GM18867 (cell line): ENCODE measurements around the gene GJC2.

Experiments used
- ATAC-seq: cut with Tn5 transposase; IDR thresholded peaks from one replicate; pipeline ENCODE4 v1.9.1; 2021; ENCODE audit warnings: mild to moderate bottlenecking, moderate library complexity; ENCODE audit not compliant: unreplicated experiment

GJC2 gene

DNA sequence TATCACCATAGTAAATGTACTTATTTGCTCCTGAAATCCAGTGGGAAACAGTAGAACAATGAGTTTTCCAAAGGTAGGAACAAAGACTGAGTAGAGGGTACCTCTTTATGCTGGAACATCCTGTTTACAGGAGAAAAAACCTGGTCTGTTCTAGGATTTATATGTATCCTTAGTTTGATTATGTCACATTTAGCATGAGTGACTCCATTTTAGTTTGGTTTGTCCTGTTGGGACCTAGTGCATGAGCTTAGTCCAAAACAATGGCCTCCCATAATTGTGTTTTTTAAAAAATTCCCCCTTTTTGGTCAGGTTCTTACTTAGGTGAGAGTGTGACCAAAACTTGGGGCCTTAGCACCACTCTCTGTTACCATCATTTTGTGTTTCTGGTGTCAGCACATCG is 37.1 kb upstream of the GJC2 start:
- no peak for ATAC-seq

- no peak for ATAC-seq
Measured at GRCh38 chr1:228114827-228115226, 34.9 kb upstream of the GJC2 start.

GRCh38 chr1:228117335-228117734 is 32.4 kb upstream of the GJC2 start:
- no peak for ATAC-seq

DNA sequence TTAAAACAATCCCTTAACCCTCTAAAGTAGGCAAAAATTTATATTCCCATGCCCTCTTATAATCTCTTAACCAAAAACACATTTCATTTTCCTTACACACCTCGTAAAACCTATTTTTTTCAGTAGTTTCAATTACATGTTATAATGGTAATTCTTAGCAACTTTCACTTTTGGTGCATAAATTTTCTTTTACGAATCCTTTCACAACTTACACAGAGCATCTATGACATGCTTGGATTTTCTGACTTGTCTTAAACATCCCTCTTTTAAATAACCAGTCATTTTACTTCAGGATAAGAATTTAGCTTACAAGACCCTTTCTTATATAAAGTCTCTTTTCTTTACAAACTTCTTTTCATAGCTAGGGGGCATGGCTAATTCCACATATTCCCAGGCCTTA is 31.7 kb upstream of the GJC2 start:
- no peak for ATAC-seq

DNA sequence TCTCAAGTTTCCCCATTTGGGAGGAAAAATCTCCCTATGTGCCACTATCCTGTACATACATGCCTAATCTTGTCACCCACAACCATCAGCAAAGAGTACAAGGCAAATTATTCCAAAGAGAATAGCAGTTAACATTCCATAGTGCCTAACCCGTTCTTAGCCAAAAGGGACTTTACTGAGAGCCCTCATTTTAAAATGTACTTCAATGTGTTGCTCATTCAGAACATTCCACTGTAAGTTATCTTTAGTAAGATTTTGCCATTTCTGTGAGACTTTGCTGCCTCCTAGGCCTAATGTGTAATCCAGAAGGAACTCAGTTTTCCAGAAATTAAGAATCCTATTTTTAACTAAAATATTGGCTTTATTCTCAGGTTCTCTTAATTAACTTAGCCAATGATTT is 29.4 kb upstream of the GJC2 start:
- ATAC-seq = no peak

DNA sequence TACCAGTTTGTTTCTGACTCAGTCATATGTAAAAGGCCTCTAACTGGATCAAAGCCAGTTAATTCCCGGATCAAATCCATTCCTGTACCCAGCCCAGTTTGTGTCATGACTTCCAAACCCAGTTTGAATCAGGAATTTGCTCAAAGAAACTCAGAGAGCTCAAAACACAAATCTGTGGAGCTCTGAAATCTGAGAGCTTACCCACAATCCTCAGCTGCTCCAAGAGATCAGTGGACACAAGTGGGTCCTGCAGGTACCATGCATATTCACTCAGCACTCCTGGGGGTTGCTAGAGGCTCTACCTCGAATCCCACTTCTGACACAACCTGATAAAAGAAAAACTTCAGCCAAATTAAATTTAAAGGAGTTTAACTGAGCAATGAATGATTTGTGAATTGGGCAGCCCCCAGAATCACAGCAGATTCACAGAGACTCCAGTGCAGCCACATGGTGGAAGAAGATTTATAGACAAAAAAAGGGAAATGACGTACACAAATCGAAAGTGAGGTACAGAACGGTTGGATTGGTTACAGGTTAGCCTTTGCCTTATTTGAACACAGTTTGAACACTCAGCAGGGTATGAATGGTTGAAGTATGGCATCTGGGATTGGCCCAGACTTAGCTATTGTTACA is 28.8 kb upstream of the GJC2 start:
- no peak for ATAC-seq

DNA sequence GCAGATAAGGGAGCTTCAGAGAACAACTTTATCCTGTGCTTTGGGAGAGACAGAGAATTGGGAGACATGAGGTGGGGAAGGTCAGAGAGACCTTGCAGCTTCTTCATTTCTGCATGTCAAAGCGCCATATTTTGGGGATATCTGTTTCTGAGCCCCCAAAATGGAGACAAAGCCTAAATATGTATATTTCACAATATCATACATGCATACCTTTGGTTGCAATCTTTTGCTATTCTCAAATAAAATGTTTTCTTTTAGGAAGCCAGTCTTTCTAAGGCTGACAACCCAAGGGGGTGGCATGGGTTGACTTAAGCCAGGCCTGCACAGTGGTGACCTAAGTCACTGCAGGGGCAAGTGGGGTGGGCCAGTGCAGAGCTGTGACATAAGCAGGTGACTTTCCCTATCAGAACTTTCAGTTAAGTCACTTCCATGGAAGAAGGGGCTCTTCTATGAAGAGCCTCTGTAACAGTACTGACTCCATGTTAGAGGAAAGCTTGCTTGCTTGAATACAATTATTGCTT is 26.7 kb upstream of the GJC2 start:
- ATAC-seq = no peak

GRCh38 chr1:228123505-228123904 is 26.2 kb upstream of the GJC2 start:
- ATAC-seq = no peak

- ATAC-seq = no peak
Measured at GRCh38 chr1:228125185-228125584, 24.5 kb upstream of the GJC2 start.

GRCh38 chr1:228131766-228132165 is 18.0 kb upstream of the GJC2 start:
- no peak for ATAC-seq

- no peak for ATAC-seq
Measured at GRCh38 chr1:228134591-228134990, 15.1 kb upstream of the GJC2 start.

GRCh38 chr1:228136901-228137300 is 12.8 kb upstream of the GJC2 start:
- ATAC-seq = no peak

- no peak for ATAC-seq
Measured at GRCh38 chr1:228139406-228139930, 10.3 kb upstream of the GJC2 start.

- ATAC-seq = peak; percentile 88
Measured at GRCh38 chr1:228139931-228140723, 9.6 kb upstream of the GJC2 start, which contains the start of gene GUK1. Gene GUK1 (plus strand): TSS chr1:228140279. CDS start chr1:228140303, 24 bp downstream.

DNA sequence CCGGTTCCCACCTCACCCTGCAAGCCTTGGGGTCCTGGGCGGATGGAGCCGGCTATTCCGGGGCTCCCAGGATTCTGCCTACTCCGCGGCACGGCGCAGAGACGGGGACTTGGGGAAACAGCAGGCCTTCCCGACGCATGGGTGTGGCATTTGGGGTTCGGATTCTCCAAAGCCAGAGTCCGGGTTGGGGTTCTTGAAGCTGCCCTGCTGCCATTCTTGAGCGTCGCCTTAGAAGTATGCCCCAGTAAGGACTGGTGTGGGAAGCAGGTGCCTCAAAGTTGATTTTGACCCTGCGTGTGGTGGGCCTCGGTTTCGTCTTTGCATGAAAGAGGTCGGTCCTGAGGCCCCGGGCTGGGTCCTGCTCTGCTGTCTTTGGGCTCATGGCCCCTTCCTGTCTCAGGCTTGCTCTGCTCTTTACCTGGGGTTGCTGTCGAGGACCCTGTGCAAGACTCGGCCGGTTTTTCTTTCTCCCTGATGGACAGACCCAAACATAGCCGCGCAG is 9.0 kb upstream of the GJC2 start:
- ATAC-seq = no peak

DNA sequence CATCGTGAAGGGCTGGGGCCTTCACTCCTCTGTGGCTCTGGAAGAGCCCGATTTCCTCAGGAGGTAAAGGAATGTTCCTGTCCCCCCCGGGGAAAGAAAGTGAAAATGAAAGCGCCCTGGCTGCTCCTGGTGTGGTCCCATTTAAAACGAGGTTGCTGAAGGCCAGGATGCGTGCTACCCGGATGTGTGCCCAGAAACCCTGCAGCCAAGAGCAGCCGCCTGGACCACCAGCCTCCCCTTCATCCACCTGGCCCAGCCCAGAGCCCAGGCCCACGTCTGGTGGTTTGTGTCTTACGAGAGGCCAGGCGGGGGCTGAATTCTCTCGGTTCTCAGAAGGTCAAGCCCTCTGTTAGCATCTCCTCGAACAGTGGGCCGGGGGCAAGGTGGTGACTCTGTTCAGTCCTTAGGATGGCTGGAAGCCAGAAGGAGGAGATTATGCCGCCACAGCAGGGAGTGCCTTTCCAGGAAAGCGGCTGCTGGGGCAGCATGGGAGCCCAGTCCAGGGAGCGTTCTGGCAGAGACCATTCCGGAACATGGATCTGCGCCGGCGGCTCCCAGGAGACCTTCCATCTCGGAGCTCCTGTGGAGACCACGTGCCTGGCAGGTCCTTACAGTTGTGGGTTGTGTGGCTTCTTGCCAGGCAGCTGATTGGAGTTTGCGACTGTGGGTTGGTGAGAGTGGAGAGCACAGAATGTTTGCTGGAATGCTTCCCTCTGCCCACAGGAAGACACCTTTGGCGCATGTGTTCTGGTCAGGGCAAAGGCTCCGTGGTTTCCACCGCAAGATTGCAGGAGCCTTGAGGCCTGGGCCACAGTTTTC is 8.3 kb upstream of the GJC2 start:
- no peak for ATAC-seq

- ATAC-seq = no peak
Measured at GRCh38 chr1:228142155-228142691, 7.5 kb upstream of the GJC2 start.

- no peak for ATAC-seq
Measured at GRCh38 chr1:228142701-228143136, 7.0 kb upstream of the GJC2 start.

DNA sequence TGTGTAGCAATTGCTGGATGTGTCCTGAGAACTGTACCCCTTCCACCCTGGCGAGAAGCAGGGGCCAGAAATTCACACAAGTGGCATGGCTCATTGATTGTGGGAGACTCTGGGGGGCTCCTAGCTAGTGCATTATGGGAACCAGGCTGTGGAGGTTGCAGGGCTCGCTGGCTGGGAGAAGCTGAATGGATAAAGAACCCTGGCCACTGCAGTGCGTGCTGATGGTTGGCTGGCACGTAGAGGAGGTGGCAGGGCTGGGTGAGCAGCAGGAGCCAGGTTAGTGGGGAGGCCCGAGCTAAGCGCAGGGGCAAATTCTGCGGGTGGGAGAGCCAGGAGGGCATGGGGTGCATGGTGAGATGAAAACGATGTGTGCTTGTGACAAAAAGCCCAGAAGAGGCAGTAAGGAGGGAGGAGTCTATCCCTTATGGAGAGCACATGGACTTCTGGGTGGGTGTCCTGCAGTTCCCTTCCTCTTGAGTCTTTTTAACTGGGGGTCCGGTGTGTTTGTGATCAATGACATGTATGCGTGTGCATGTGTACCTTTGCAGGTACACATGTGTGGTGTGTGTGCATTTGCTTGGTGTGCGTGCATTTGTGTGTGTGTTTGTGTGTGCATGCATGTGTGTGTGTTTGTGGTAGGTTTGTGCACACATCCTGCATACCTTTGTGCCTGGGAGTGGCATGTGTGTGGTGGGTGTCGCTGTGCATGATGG is 6.1 kb upstream of the GJC2 start:
- ATAC-seq = no peak
